ENCODE measurements around the gene NOTO. TPM values are rescaled to one million over a fixed set of nuclear protein-coding genes. Genes with fewer than 3 reads are reported as not detected.

NOTO gene
- total and polyA plus RNA-seq, 10 of the 15 experiments (the other 5 are each of a cell fraction or from before 2014, with no cell fraction given): not detected

DNA sequence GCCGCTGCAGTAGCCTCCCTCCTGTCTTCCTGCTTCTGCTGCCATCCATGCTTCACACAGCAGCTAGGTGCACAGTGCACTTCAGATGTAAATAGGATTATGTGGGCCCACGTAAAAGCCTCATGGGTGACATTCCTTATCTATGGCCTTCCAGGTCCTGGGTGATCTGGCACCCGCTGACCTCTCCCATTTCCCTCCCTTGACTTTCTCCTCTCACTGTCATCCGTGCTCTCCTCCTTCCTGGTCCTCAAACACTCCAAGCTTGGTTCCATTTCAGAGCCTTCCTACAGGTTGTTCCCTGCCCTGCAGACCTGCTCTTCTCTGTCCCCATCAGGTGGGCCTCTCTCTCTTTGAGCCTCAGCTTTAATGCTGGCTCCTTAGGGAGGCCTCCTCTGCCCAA is 7.6 kb downstream of the NOTO start (continued):
- no peak for TF ChIP-seq EZH2 (IDR thresholded peaks at IDR 0.05; ENCODE audit: borderline replicate concordance, control insufficient read depth, low read depth, low read length)
- TF ChIP-seq, protein P1, sequence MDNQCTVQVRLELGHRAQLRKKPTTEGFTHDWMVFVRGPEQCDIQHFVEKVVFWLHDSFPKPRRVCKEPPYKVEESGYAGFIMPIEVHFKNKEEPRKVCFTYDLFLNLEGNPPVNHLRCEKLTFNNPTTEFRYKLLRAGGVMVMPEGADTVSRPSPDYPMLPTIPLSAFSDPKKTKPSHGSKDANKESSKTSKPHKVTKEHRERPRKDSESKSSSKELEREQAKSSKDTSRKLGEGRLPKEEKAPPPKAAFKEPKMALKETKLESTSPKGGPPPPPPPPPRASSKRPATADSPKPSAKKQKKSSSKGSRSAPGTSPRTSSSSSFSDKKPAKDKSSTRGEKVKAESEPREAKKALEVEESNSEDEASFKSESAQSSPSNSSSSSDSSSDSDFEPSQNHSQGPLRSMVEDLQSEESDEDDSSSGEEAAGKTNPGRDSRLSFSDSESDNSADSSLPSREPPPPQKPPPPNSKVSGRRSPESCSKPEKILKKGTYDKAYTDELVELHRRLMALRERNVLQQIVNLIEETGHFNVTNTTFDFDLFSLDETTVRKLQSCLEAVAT (IDR thresholded peaks at IDR 0.05): no peak
- no peak for TF ChIP-seq USF2 (IDR thresholded peaks at IDR 0.05; ENCODE audit: borderline replicate concordance, low read depth, low read length)
- TF ChIP-seq HCFC1 (IDR thresholded peaks at IDR 0.05; ENCODE audit: low read length): no peak
- no peak for TF ChIP-seq MYB (IDR thresholded peaks at IDR 0.05; ENCODE audit: borderline replicate concordance, low read depth, low read length)

DNA sequence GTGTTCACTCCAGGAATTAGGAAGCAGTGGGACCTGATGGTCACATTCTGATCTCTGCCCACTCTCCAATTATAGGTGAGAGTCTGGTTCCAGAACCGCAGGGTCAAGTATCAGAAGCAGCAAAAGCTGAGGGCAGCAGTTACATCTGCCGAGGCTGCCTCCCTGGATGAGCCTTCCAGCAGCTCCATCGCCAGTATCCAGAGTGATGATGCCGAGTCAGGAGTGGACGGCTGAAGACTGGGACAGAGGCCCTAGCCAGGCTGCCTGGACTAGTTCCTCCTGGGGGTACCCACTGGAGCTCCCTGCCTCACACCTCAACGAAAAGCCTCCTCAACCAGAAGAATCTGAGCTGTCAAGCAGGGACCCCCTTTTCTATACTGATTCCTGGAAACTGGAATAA is 8.3 kb downstream of the NOTO start:
- H3K9me3 ChIP-seq (replicated peaks; ENCODE audit: control insufficient read depth, insufficient read depth, low read length): no peaks in the 10 kb centered on the region
- H3K4me3 ChIP-seq: no peak overlapping the region
- peaks cover 8% of the 10 kb centered on the region for H3K4me1 ChIP-seq (ENCODE audit: control insufficient read depth, insufficient read depth, low read length)
- BruUV-seq (replicated peaks): no TSS peak
- ChIA-PET RAD21 (ENCODE audit: unreplicated experiment) (interaction anchor here (1.0 kb wide), 1 partner anchor 213 kb away, joined by 3 read pairs; no protein-coding TSS in a partner anchor), POLR2A (interaction anchor here (0.9 kb wide), 1 partner anchor 34 kb away, joined by 3 read pairs; no protein-coding TSS in a partner anchor), SMC1A (ENCODE audit: uncharacterized antibody, unreplicated experiment) (interaction anchor here (1.2 kb wide), 1 partner anchor 80 kb away, joined by 5 read pairs; no protein-coding TSS in a partner anchor), CTCF (interaction anchor here (0.8 to 4.3 kb wide), 7 partner anchors 9 to 316 kb away, joined by 3 to 79 read pairs (median 10); partner anchors contain the start of genes CCT7, NOTO and PRADC1)
- H2AFZ ChIP-seq (ENCODE audit: control insufficient read depth, low read depth, low read length): no peak overlapping the region
- WGBS (ENCODE audit: insufficient coverage, insufficient replicate concordance, low lambda C conversion rate, missing lambda C conversion rate): 50% methylated on average over 6 of the region's 6 CpGs
- intact Hi-C loops (cut with micrococcal nuclease; ENCODE audit: unreplicated experiment): no loop called here
- no peak overlapping the region for H3K27ac ChIP-seq (ENCODE audit: control insufficient read depth, insufficient read depth)
- no peak for DNase-seq (ENCODE audit: low read depth, low spot score)
- H3K27me3 ChIP-seq (replicated peaks in 1 of 2; ENCODE audit: control insufficient read depth in 2 of 2, insufficient read depth in 2 of 2, low read length in 1 of 2): no peaks in the 10 kb centered on the region
- H3K36me3 ChIP-seq (ENCODE audit: control insufficient read depth in 2 of 2, insufficient read depth in 2 of 2, low read length in 1 of 2): no peaks in the 10 kb centered on the region
- H3K9ac ChIP-seq (ENCODE audit: control insufficient read depth, insufficient read depth, low read length): no peak overlapping the region
- peaks cover 16% of the 10 kb centered on the region for H3K79me2 ChIP-seq (ENCODE audit: control insufficient read depth, insufficient read depth, low read length)
- in situ Hi-C loops (cut with MboI): no loop called here
- no peak for ATAC-seq
- no peak overlapping the region for H3K4me2 ChIP-seq (ENCODE audit: control insufficient read depth, insufficient read depth)
- H4K20me1 ChIP-seq (ENCODE audit: control insufficient read depth, insufficient read depth): no peaks in the 10 kb centered on the region
- no peak for FAIRE-seq
- TF ChIP-seq PAX5 (IDR thresholded peaks at IDR 0.05; ENCODE audit: borderline replicate concordance, low read depth, low read length): no peak
- no peak for TF ChIP-seq REST (IDR thresholded peaks at IDR 0.05; ENCODE audit: low read depth, low read length)
- TF ChIP-seq, protein P2, sequence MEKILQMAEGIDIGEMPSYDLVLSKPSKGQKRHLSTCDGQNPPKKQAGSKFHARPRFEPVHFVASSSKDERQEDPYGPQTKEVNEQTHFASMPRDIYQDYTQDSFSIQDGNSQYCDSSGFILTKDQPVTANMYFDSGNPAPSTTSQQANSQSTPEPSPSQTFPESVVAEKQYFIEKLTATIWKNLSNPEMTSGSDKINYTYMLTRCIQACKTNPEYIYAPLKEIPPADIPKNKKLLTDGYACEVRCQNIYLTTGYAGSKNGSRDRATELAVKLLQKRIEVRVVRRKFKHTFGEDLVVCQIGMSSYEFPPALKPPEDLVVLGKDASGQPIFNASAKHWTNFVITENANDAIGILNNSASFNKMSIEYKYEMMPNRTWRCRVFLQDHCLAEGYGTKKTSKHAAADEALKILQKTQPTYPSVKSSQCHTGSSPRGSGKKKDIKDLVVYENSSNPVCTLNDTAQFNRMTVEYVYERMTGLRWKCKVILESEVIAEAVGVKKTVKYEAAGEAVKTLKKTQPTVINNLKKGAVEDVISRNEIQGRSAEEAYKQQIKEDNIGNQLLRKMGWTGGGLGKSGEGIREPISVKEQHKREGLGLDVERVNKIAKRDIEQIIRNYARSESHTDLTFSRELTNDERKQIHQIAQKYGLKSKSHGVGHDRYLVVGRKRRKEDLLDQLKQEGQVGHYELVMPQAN (conservative IDR thresholded peaks at IDR 0.05): no peak
- no peak for TF ChIP-seq CBX5 (IDR thresholded peaks at IDR 0.05; ENCODE audit: low read depth)
- no peak for TF ChIP-seq SMAD5 (IDR thresholded peaks at IDR 0.05; ENCODE audit: low read depth)
- TF ChIP-seq RELA (IDR thresholded peaks at IDR 0.05; ENCODE audit: borderline replicate concordance, partially characterized antibody): no peak
- no peak for TF ChIP-seq KAT2A (conservative IDR thresholded peaks at IDR 0.05; ENCODE audit: control insufficient read depth, low read depth, low read length)
- no peak for TF ChIP-seq PBX3 (IDR thresholded peaks at IDR 0.05; ENCODE audit: insufficient replicate concordance, low read depth, low read length)

All from GM12878 (cell line).